ENCODE measurements around the gene PHLDA2.

Gene PHLDA2

GRCh38 chr11:2896047-2896446 is 33.2 kb downstream of the PHLDA2 start:
- no peak for DNase-seq

GRCh38 chr11:2893935-2894334 is 35.3 kb downstream of the PHLDA2 start:
- DNase-seq = no peak

GRCh38 chr11:2892967-2893528 is 36.2 kb downstream of the PHLDA2 start:
- DNase-seq = peak; percentile 55

- peak; percentile 82 for DNase-seq
Measured at GRCh38 chr11:2892215-2892966, 36.8 kb downstream of the PHLDA2 start.

GRCh38 chr11:2891326-2892214 is 37.6 kb downstream of the PHLDA2 start:
- DNase-seq = no peak

GRCh38 chr11:2890466-2891294 is 38.5 kb downstream of the PHLDA2 start:
- no peak for DNase-seq

- no peak for DNase-seq
Measured at GRCh38 chr11:2889362-2890273, 39.6 kb downstream of the PHLDA2 start.

GRCh38 chr11:2888266-2888968 is 40.8 kb downstream of the PHLDA2 start:
- peak; percentile 92 for DNase-seq

GRCh38 chr11:2887515-2888195 is 41.6 kb downstream of the PHLDA2 start:
- no peak for DNase-seq

- no peak for DNase-seq
Measured at GRCh38 chr11:2886936-2887335, 42.3 kb downstream of the PHLDA2 start.

GRCh38 chr11:2886191-2886894 is 42.9 kb downstream of the PHLDA2 start:
- DNase-seq = no peak

- DNase-seq = peak; percentile 81
Measured at GRCh38 chr11:2885678-2886081, 43.5 kb downstream of the PHLDA2 start, which contains the start of gene CDKN1C. TSS of gene CDKN1C (minus strand) at chr11:2885775. CDS start at chr11:2885456, 319 bp downstream.

- DNase-seq = peak; percentile 45
Measured at GRCh38 chr11:2885017-2885677, 44.1 kb downstream of the PHLDA2 start.

GRCh38 chr11:2883979-2884815 is 45.0 kb downstream of the PHLDA2 start:
- DNase-seq = no peak

GRCh38 chr11:2883640-2883978 is 45.6 kb downstream of the PHLDA2 start:
- DNase-seq = no peak

- DNase-seq = no peak
Measured at GRCh38 chr11:2882396-2883110, 46.7 kb downstream of the PHLDA2 start.

- no peak for DNase-seq
Measured at GRCh38 chr11:2881981-2882375, 47.2 kb downstream of the PHLDA2 start.
